GM12892 (cell line): ENCODE measurements around the gene ZNF814.

Source experiments
- POLR2A ChIP-seq: IDR thresholded peaks from 2 replicates; pipeline ENCODE4 v1.6.1; 2011; ENCODE audit warnings: low read depth, low read length, control low read depth
- POLR2AphosphoS5 ChIP-seq: IDR thresholded peaks from 2 replicates; pipeline ENCODE4 v1.6.1; 2011; ENCODE audit warnings: low read depth, low read length, control low read depth
- TAF1 ChIP-seq: IDR thresholded peaks from 2 replicates; pipeline ENCODE4 v1.6.1; 2011; ENCODE audit warnings: low read depth, mild to moderate bottlenecking, control low read depth, low read length, borderline replicate concordance

DNA sequence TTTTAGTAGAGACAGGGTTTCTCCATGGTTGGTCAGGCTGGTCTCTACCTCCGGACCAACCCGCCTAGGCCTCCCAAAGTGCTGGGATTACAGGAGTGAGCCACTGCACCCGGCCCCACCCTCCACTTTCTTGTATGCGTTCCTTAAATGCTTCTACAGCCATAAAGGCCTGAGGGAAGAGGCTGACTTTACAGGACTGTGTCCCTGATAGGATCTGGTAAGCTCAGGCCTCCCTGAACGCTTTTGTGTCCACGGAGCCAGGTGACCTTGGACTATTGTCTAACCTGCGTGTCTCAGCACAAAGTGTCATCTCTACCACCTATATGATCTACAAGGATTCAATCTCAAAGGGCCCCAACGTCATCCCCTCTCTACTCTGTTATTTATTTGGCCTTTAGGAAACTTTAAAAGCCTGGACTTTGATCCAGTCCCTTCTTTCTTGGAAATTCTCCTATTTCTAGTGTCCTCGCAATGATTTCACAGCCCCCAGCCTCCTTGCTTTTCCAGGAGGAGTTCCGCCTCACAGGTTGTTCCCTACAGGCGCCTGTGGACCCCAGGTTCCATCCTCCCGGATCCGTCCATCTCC, 74.8 kb downstream of the ZNF814 start:
- TF ChIP-seq POLR2AphosphoS5, result no peak
- TF ChIP-seq POLR2A, result no peak
- TF ChIP-seq TAF1, result no peak
